Measurements from ENCODE around the gene MCC.
A peak's percentile ranks its signal among the peaks of the same experiment; 100 is the strongest.

Gene MCC

GRCh38 chr5:113340537-113340936 is 147.7 kb downstream of the MCC start:
- Mint-ChIP-seq H3K4me1 (no peaks in the 10 kb centered on the region), H3K27ac (no peak overlapping the region), H3K36me3 (no peaks in the 10 kb centered on the region), H3K9me3 (no peaks in the 10 kb centered on the region), H3K4me3 (no peak overlapping the region), H3K27me3 (peaks cover 31% of the 10 kb centered on the region)
- ATAC-seq = no peak

- no peak for ATAC-seq
- Mint-ChIP-seq H3K4me1 (no peaks in the 10 kb centered on the region), H3K9me3 (no peaks in the 10 kb centered on the region), H3K27ac (no peak overlapping the region), H3K27me3 (peaks cover 12% of the 10 kb centered on the region), H3K4me3 (no peak overlapping the region), H3K36me3 (no peaks in the 10 kb centered on the region)
These were observed 149.6 kb downstream of the MCC start for GRCh38 chr5:113338628-113339027.

DNA sequence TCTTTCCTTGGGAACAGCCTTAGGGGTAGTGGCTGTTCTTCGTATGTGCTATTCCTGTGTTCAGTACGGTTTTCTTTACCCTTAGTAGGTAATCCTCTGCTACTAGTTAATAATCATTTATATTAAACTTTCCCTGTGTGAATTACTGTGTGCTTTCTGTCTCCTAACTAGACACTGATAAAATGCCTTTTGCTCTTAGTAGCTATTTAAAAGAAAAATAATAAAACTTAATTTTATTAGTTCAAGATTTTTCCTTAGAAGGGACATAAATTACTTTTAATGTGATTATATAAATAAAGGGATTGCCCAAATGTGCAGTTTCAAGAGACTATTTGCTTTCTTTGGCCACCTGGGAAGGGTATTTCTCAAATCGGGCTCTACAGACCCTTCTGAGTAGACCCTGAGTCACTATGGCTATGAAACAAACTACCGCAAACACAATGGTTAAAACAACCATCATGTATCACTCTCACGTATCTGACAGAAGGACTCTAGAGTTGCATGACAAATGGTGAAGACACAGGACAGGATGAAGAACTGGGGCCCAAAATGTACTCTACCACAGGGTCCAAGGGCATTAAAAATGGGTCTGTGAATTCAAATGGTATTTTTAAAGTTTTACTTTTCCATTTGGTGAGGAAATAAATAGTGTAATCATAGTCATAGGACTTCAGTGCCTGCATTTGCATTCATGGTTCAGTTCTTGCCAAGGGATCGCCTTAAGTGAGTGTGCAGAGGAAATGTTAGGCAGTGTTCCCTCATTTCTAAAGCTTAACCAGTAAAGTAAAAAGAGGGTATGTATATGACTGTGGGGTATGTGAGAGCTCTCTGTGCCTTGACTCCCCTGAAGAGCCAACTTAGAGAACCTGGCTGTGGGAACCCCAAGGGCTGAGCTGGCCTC is 150.5 kb downstream of the MCC start:
- Mint-ChIP-seq H3K27me3 (peaks cover 8% of the 10 kb centered on the region), H3K4me1 (no peaks in the 10 kb centered on the region), H3K36me3 (no peaks in the 10 kb centered on the region), H3K27ac (no peak overlapping the region), H3K9me3 (no peaks in the 10 kb centered on the region), H3K4me3 (no peak overlapping the region)
- no peak for ATAC-seq

- peaks cover 9% of the 10 kb centered on the region for H3K27me3 Mint-ChIP-seq
- H3K27ac Mint-ChIP-seq = no peak overlapping the region
- no peaks in the 10 kb centered on the region for H3K9me3 Mint-ChIP-seq
- no peaks in the 10 kb centered on the region for H3K36me3 Mint-ChIP-seq
- ATAC-seq = peak; percentile 58
- no peaks in the 10 kb centered on the region for H3K4me1 Mint-ChIP-seq
- no peak overlapping the region for H3K4me3 Mint-ChIP-seq
These were observed 151.3 kb downstream of the MCC start for GRCh38 chr5:113336975-113337374.

DNA sequence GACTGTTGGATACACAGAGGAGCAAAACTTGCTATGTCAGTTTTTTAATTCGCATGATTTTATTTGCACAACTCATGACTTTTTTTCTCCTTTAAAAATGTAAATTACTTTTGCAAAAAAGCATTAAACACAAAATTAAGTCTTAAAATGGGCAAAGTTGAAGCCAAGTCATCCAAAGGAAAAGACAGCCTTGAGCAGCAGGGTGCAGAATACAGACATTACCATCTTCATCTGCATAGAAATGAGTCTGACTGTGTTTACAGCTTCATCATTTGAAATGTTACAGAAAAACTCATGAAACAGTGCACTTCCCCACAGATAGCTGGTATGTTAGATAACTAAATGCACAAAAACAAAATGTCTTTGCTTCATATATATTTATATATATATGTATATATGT is 154.8 kb downstream of the MCC start:
- Mint-ChIP-seq H3K4me1 (peaks cover 12% of the 10 kb centered on the region), H3K9me3 (no peaks in the 10 kb centered on the region), H3K27me3 (peaks cover 21% of the 10 kb centered on the region), H3K36me3 (no peaks in the 10 kb centered on the region), H3K4me3 (no peak overlapping the region), H3K27ac (no peak overlapping the region)
- no peak for ATAC-seq

DNA sequence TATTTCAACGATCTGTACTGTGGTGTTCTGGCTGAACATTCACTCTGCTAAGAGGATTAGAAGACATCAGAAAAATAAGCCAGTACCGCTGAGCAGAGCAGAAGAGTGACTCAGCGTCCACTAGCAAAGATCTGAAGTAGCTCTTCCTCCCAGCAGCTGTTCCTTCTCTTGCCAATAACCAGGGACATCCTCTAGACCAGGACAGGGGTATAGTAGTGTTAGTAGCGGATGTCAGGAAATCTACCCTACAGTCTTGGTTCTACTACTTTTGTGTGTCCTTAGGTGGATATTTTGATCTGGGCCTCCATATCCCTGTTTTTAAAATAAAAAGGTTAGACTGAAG is 157.1 kb downstream of the MCC start:
- Mint-ChIP-seq H3K4me1 (peaks cover 12% of the 10 kb centered on the region), H3K27ac (no peak overlapping the region)
- ATAC-seq = no peak

DNA sequence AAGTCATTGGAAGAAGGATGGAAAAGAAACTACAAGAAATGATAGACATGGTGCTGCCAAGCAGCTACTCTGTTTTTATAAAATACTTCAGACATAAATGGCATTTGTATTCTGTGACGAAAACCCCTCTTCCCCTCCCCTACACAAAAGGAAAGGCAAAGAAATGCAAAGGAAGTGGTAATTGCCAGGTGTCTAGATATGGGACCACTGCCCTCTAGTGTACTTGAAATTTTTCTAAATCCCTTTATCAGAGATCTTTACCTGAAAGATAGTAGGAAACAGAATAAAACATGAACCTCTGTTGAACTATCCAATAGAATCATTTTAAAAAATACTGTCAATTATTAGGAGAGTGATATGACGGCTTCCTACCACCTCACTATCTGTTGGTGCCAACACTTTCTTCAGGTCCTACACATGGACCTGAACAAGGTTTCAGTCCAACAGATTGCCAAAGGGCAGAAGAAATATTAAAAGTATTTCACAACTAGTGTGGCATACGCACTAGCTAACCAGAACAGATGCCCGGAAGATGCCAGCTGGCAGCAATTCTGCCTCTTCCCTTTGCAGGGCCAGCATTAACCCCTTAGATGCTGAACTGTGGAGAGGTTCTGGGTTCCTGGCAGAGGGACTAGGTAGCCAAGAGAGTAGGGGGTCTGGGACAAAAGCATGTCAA is 157.6 kb downstream of the MCC start:
- no peaks in the 10 kb centered on the region for H3K36me3 Mint-ChIP-seq
- ATAC-seq = peak; percentile 55
- peaks cover 12% of the 10 kb centered on the region for H3K4me1 Mint-ChIP-seq
- peaks cover 14% of the 10 kb centered on the region for H3K27me3 Mint-ChIP-seq
- no peak overlapping the region for H3K4me3 Mint-ChIP-seq
- no peaks in the 10 kb centered on the region for H3K9me3 Mint-ChIP-seq
- H3K27ac Mint-ChIP-seq = no peak overlapping the region

More for the DNA sequence above, 157.1 kb downstream of the MCC start:
- H3K9me3 Mint-ChIP-seq = no peaks in the 10 kb centered on the region
- H3K36me3 Mint-ChIP-seq = no peaks in the 10 kb centered on the region
- no peak overlapping the region for H3K4me3 Mint-ChIP-seq
- peaks cover 14% of the 10 kb centered on the region for H3K27me3 Mint-ChIP-seq

DNA sequence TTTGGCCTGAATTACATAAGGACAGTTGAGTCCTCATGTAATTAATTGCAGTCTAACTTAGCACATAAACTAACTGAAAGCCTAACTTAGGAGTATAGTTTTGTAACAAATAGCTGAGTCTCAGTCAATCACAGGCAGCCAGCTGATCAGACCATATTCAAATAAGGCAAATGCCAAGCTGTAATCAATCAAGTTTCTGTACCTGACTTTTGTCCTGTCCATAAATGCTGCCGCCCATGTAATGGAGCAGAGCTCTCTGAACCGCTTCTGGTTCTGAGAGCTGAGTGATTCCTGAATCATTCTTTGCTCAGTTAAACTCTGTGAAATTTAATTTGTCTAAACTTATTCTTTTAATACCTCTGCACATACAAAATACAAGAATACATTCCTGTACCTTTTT is 158.3 kb downstream of the MCC start:
- ATAC-seq = no peak
- Mint-ChIP-seq H3K36me3 (no peaks in the 10 kb centered on the region), H3K4me3 (no peak overlapping the region), H3K27me3 (peaks cover 14% of the 10 kb centered on the region), H3K4me1 (peaks cover 12% of the 10 kb centered on the region), H3K9me3 (no peaks in the 10 kb centered on the region), H3K27ac (no peak overlapping the region)

GRCh38 chr5:113325054-113325453 is 163.2 kb downstream of the MCC start:
- peaks cover 2% of the 10 kb centered on the region for H3K4me1 Mint-ChIP-seq
- no peaks in the 10 kb centered on the region for H3K36me3 Mint-ChIP-seq
- no peaks in the 10 kb centered on the region for H3K9me3 Mint-ChIP-seq
- ATAC-seq = no peak
- H3K27me3 Mint-ChIP-seq = peaks cover 16% of the 10 kb centered on the region
- no peak overlapping the region for H3K27ac Mint-ChIP-seq
- H3K4me3 Mint-ChIP-seq = no peak overlapping the region

DNA sequence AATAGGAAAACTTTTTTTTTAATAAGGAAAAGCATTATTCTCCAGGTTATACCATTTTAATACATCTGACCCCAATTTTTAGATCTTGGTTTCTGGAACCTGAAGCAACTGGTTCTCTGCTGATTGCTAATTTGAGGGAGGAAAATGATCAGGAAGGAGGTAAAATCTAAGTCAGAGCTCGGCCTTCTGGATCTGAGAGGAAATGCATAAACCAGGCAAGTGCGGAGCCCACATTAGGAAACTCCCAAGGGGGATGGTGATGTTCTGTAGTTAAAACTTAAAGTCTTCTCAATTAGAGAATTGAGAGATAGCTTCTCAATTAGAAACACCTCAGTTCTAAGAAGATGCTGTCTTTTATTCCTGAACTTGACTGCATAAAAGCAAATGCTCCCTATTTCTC is 167.0 kb downstream of the MCC start:
- ATAC-seq = no peak
- no peaks in the 10 kb centered on the region for H3K9me3 Mint-ChIP-seq
- H3K27ac Mint-ChIP-seq = no peak overlapping the region
- H3K36me3 Mint-ChIP-seq = no peaks in the 10 kb centered on the region
- H3K27me3 Mint-ChIP-seq = peaks cover 16% of the 10 kb centered on the region
- H3K4me1 Mint-ChIP-seq = no peaks in the 10 kb centered on the region
- no peak overlapping the region for H3K4me3 Mint-ChIP-seq

DNA sequence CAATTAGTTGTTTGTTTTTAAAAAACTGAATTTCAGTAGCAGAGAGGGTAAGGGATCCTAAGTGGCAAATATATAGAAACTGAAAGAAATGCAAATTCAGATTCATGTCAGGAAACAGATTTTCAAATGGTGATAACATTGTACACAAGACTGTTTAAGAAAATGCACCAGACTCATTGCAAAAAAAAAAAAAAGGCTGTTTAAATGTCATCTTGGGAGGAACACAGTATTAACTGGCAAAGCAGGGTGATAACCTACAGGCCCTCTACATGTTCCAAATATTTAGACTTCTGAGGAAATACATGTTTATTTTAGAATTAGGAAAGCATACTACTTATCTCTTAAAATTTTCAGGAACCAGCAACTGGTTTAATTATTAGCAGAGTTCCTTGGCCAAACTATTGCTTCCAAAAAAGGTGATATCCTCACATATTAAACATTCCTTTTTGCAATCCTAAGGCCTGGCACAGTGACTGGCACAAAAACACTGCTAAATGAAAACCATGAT is 167.9 kb downstream of the MCC start:
- Mint-ChIP-seq H3K4me1 (no peaks in the 10 kb centered on the region), H3K27ac (no peak overlapping the region), H3K36me3 (no peaks in the 10 kb centered on the region), H3K4me3 (no peak overlapping the region), H3K27me3 (peaks cover 16% of the 10 kb centered on the region), H3K9me3 (no peaks in the 10 kb centered on the region)
- no peak for ATAC-seq

DNA sequence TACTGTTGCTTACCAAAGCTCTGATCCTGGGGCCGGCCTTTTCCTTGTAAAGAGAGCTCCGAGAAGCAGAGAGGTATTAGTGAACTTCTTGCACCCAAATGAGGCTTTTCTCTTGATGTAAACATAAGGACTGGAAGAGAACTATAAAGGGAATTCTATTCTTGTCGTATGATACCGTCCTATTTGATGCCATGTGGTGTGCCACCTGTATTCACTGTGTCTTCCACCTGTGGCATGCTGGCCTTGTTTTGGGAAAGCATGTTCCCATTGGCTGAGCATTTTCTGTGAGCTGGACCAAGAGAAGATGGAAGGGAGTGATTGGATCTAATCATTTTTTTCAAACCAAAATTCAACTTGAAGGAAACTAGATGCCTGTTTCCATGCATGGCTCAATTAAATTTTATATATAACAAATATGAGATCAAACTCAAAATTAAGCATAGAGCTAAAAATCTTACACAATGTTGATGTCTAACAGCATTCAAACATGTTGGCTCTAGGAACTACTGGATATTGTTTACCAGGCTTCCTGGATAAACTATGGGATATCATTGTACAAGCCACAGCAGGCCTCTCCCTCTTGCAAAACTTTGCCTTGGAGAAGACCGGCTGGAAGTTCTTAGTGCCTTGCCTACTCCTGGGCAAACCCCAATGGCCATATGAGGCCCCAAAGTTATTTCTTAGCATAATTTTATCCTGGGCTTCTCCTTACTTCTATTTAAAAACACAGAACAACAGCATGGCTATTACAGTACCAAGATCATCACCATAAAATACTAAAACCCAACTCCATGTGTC is 168.8 kb downstream of the MCC start:
- Mint-ChIP-seq H3K36me3 (no peaks in the 10 kb centered on the region), H3K4me3 (no peak overlapping the region), H3K9me3 (no peaks in the 10 kb centered on the region), H3K4me1 (no peaks in the 10 kb centered on the region), H3K27me3 (peaks cover 16% of the 10 kb centered on the region), H3K27ac (no peak overlapping the region)
- ATAC-seq = no peak

GRCh38 chr5:113317636-113318035 is 170.6 kb downstream of the MCC start:
- Mint-ChIP-seq H3K36me3 (no peaks in the 10 kb centered on the region), H3K9me3 (no peaks in the 10 kb centered on the region), H3K27me3 (peaks cover 6% of the 10 kb centered on the region), H3K4me3 (no peak overlapping the region), H3K27ac (no peak overlapping the region), H3K4me1 (no peaks in the 10 kb centered on the region)
- ATAC-seq = no peak

DNA sequence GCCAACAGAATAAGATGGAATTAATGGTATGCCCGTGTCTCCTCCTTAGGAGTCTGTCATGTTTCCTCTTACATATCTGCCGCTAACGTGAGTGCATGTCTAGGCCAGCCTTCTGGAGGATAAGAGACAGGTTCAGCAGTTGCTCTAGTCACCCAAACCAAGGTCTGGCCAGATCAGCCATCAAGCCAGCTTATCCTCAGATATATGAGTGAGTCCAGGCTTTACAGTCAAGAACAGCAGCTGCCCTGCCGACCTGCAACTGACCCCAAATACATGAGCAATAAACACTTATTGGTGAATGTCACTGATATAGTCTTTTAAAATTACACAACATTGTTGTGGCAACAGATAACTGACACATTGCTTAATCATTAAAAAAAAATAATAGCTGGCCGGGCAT is 177.0 kb downstream of the MCC start:
- ATAC-seq = no peak
- Mint-ChIP-seq H3K36me3 (no peaks in the 10 kb centered on the region), H3K4me1 (no peaks in the 10 kb centered on the region), H3K4me3 (no peak overlapping the region), H3K9me3 (no peaks in the 10 kb centered on the region), H3K27ac (no peak overlapping the region), H3K27me3 (peaks cover 30% of the 10 kb centered on the region)

GRCh38 chr5:113302120-113302519 is 186.1 kb downstream of the MCC start:
- H3K27me3 Mint-ChIP-seq = peaks cover 38% of the 10 kb centered on the region
- H3K4me3 Mint-ChIP-seq = no peak overlapping the region
- no peak for ATAC-seq
- H3K36me3 Mint-ChIP-seq = no peaks in the 10 kb centered on the region
- H3K9me3 Mint-ChIP-seq = no peaks in the 10 kb centered on the region
- no peak overlapping the region for H3K27ac Mint-ChIP-seq
- H3K4me1 Mint-ChIP-seq = peaks cover 5% of the 10 kb centered on the region
